Natural killer cell (primary cell): Measurements from ENCODE around the gene NEU3. TPM values are rescaled to one million over a fixed set of nuclear protein-coding genes. Genes with fewer than 3 reads are reported as not detected.

Experiments used
- ATAC-seq, 3 donors: fragments of 150-1000 bp in 2 of 3; fragments of 200-7000 bp in 1 of 3; cut with Tn5 transposase; 1 replicate in 1 of 3; 2 replicates in 2 of 3; pipeline ENCODE4 v1.10.0; 2021; ENCODE audit warnings: mild to moderate bottlenecking in 2 of 3, moderate library complexity in 2 of 3
- DNase-seq, 2 donors: peaks; one replicate each; pipeline versions ENCODE4 v3.0.0 to v3.0.0-alpha.2; 2013 to 2021; ENCODE audit warnings: mixed read lengths in 1 of 2
- H3K27ac ChIP-seq: one replicate; pipeline ENCODE4 v1.5.1; 2013; ENCODE audit warnings: mild to moderate bottlenecking, low read length
- H3K27me3 ChIP-seq: one replicate; pipeline ENCODE4 v1.6.1; 2013; ENCODE audit warnings: low read length; ENCODE audit not compliant: control insufficient read depth, insufficient read depth
- H3K36me3 ChIP-seq: one replicate; pipeline ENCODE4 v1.6.1; 2013; ENCODE audit warnings: low read length; ENCODE audit not compliant: control insufficient read depth, insufficient read depth
- H3K4me1 ChIP-seq: one replicate; pipeline ENCODE4 v1.6.1; 2013; ENCODE audit warnings: low read length; ENCODE audit not compliant: control insufficient read depth, insufficient read depth
- H3K4me3 ChIP-seq: one replicate; pipeline ENCODE4 v1.5.1; 2013; ENCODE audit warnings: low read length
- H3K9me3 ChIP-seq: one replicate; pipeline ENCODE4 v1.6.1; 2013; ENCODE audit warnings: low read length; ENCODE audit not compliant: control insufficient read depth, insufficient read depth
- H3K27ac Mint-ChIP-seq, 2 donors: one replicate each; pipeline ENCODE4 v1.8.0; 2022; ENCODE audit warnings: mild to moderate bottlenecking in 2 of 2, mixed read lengths in 2 of 2, moderate library complexity in 1 of 2
- H3K27me3 Mint-ChIP-seq, 2 donors: one replicate each; pipeline ENCODE4 v1.8.0; 2022; ENCODE audit warnings: low read depth in 2 of 2, mixed read lengths in 2 of 2
- H3K36me3 Mint-ChIP-seq: one replicate; pipeline ENCODE4 v1.8.0; 2022; ENCODE audit warnings: mixed read lengths
- H3K4me1 Mint-ChIP-seq, 2 donors: one replicate each; pipeline ENCODE4 v1.8.0; 2022; ENCODE audit warnings: mixed read lengths in 2 of 2
- H3K4me3 Mint-ChIP-seq: one replicate; pipeline ENCODE4 v1.8.0; 2022; ENCODE audit warnings: mild to moderate bottlenecking, moderate library complexity, mixed read lengths
- H3K9me3 Mint-ChIP-seq, 2 donors: one replicate each; pipeline ENCODE4 v1.8.0; 2022; ENCODE audit warnings: mixed read lengths in 2 of 2
- WGBS: methylation state at CpG from one replicate; pipeline ENCODE4 v1.1.7; 2013; ENCODE audit warnings: missing lambda C conversion rate; ENCODE audit not compliant: insufficient coverage; 5-methylcytosine and 5-hydroxymethylcytosine counted together
- intact Hi-C: fragments of 100-400 bp; cut with micrococcal nuclease; formaldehyde crosslinking; loops from one replicate; pipeline ENCODE4 v1.14.2; 2022
- total RNA-seq, 4 donors: library from RNA; stranded (reverse); fragments of 120-200 nt in 1 of 4; gene quantifications; one replicate each; pipeline versions ENCODE4 v1.2.3 to v1.2.4, GENCODE V29; 2013 to 2022
- TF ChIP-seq, protein P1 (sequence below): fragments of 200-600 bp; IDR thresholded peaks from one replicate; pipeline ENCODE4 v1.8.0; 2022; ENCODE audit warnings: antibody characterized with exemption

The NEU3 gene
- total RNA-seq, 3 donors from 2014 or later (not counting 1 experiment from before 2014, with no cell fraction given), result 16.9 to 24.3 (median 17.5) TPM

DNA sequence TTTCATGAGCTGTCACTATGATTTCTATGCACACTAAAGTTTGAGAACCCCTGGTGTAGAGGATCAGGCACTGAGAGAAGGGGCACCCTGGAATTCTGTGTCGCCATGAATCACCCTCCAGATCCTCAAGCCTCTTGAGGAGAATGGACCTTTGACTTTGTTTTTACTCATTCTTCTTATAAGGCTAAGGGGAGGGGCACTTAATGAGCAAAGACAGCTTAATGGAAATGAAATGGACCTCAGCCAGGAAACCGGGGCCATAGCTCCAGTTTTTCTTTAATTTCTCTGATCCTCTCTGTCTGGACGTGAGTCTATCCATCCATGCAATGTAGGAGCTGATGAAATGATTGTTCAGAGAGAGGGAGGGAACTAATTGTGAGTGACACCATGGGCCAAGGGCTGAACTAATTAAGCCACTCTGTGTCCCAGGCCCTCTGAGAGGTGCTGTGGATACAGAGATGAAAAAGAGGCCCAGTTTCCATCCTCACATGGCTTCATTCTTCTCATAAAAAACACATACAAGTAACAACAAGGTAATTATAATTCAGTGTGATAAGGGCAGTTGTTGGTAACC, 75.1 kb downstream of the NEU3 start:
- H3K36me3 Mint-ChIP-seq, result no peaks in the 10 kb centered on the region
- no peaks in the 10 kb centered on the region for H3K4me1 Mint-ChIP-seq
- DNase-seq, result no peak
- intact Hi-C loops, result no loop called here
- Histone ChIP-seq H3K9me3 (no peaks in the 10 kb centered on the region), H3K27ac (no peak overlapping the region), H3K36me3 (no peaks in the 10 kb centered on the region), H3K27me3 (no peaks in the 10 kb centered on the region), H3K4me3 (no peak overlapping the region), H3K4me1 (no peaks in the 10 kb centered on the region)
- no peak for ATAC-seq
- no peak overlapping the region for H3K4me3 Mint-ChIP-seq
- H3K27ac Mint-ChIP-seq, result no peak overlapping the region
- H3K9me3 Mint-ChIP-seq, result no peaks in the 10 kb centered on the region
- TF ChIP-seq, protein P1, sequence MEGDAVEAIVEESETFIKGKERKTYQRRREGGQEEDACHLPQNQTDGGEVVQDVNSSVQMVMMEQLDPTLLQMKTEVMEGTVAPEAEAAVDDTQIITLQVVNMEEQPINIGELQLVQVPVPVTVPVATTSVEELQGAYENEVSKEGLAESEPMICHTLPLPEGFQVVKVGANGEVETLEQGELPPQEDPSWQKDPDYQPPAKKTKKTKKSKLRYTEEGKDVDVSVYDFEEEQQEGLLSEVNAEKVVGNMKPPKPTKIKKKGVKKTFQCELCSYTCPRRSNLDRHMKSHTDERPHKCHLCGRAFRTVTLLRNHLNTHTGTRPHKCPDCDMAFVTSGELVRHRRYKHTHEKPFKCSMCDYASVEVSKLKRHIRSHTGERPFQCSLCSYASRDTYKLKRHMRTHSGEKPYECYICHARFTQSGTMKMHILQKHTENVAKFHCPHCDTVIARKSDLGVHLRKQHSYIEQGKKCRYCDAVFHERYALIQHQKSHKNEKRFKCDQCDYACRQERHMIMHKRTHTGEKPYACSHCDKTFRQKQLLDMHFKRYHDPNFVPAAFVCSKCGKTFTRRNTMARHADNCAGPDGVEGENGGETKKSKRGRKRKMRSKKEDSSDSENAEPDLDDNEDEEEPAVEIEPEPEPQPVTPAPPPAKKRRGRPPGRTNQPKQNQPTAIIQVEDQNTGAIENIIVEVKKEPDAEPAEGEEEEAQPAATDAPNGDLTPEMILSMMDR, result no peak
- H3K27me3 Mint-ChIP-seq, result peaks cover 19 to 43% of the 10 kb centered on the region in 2 donors
- WGBS, result 84% methylated on average over 3 of the region's 3 CpGs

DNA sequence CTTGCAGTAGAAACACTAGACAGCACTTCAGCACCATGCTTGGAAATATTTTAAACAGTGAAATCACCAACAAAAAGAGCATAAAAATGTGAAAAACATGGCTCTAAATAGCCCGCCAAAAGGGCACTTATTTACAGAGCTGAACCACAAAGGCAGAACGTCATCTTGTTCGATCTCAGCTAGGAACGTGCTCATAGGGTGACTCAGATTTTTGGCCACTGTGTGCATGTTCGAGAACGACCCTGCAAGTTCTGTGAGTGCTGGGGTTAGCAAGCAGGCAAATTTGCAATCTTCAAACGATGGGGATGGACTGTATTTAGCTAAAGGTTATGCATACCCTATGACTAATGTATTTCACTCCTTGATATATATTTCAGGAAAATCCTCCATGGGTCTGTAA, 77.3 kb downstream of the NEU3 start:
- ATAC-seq (no peak), DNase-seq (no peak)
- H3K4me3 Mint-ChIP-seq, result no peak overlapping the region
- H3K36me3 Mint-ChIP-seq, result no peaks in the 10 kb centered on the region
- H3K27me3 Mint-ChIP-seq, result peaks cover 21 to 57% of the 10 kb centered on the region in 2 donors
- H3K4me1 Mint-ChIP-seq, result no peaks in the 10 kb centered on the region
- no peaks in the 10 kb centered on the region for H3K36me3 ChIP-seq
- TF ChIP-seq, protein P1, result no peak
- no peak overlapping the region for H3K4me3 ChIP-seq
- no peak overlapping the region for H3K27ac Mint-ChIP-seq
- no peak overlapping the region for H3K27ac ChIP-seq
- H3K27me3 ChIP-seq, result no peaks in the 10 kb centered on the region
- H3K9me3 ChIP-seq, result no peaks in the 10 kb centered on the region
- no peaks in the 10 kb centered on the region for H3K9me3 Mint-ChIP-seq
- H3K4me1 ChIP-seq, result no peaks in the 10 kb centered on the region
- intact Hi-C loops, result no loop called here
- WGBS, result 83% methylated on average over 6 of the region's 7 CpGs

Other genes starting within 250 kb of the NEU3 start
- 10 to 100 TPM; 29.1 to 39.8 (median 37.9) TPM for gene RNF169, start 240.1 kb upstream of the NEU3 start, total RNA-seq
- 10 to 100 TPM; 12.7 to 14.3 (median 14.3) TPM for gene XRRA1, start 39.8 kb upstream of the NEU3 start, total RNA-seq
- 100 to 1,000 TPM in 2 of 3 donors, 10 to 100 TPM in 1; 76.9 to 117 (median 106) TPM for gene SPCS2, start 39.7 kb upstream of the NEU3 start, total RNA-seq
- gene OR2AT4, start 107.9 kb downstream of the NEU3 start, total RNA-seq, result not detected
- not detected for gene SLCO2B1, start 162.2 kb downstream of the NEU3 start, total RNA-seq